ENCODE data around the gene AP4M1.

Gene AP4M1

GRCh38 chr7:100157334-100158228 lies 56.1 kb downstream of the AP4M1 start:
- DNase-seq (ENCODE audit: low read depth, low spot score): peak; percentile 80

Measured in ELF-1 (cell line).